ENCODE results near the gene RSPO3. TPM values are rescaled to one million over a fixed set of nuclear protein-coding genes. Genes with fewer than 3 reads are reported as not detected.

RSPO3 gene
- total RNA-seq, 6 donors from 2014 or later, result 0.22 to 6.7 (median 1.4) TPM

- TF ChIP-seq POLR2AphosphoS5 (IDR thresholded peaks at IDR 0.05) (no peak), EP300 (IDR thresholded peaks at IDR 0.05) (no peak), CTCF (IDR thresholded peaks at IDR 0.05) (no peak), POLR2A (IDR thresholded peaks at IDR 0.05) (no peak)
- Histone ChIP-seq H3K36me3 (no peaks in the 10 kb centered on the region), H3K4me1 (no peaks in the 10 kb centered on the region), H3K27ac (no peak overlapping the region), H3K27me3 (no peaks in the 10 kb centered on the region), H3K9me3 (no peaks in the 10 kb centered on the region), H3K4me3 (no peak overlapping the region)
- ATAC-seq (ENCODE audit: low FRiP score in 2 of 2) (no peak), DNase-seq (no peak)
- WGBS, 2 donors, result 87 to 92% methylated on average over 2 of the region's 2 CpGs
These were observed 34.5 kb upstream of the RSPO3 start for GRCh38 chr6:127083963-127084310.

- 79 to 96% methylated on average over 3 of the region's 3 CpGs for whole genome bisulfite sequencing, 2 donors
- H3K4me1 ChIP-seq, result no peaks in the 10 kb centered on the region
- no peak overlapping the region for H3K4me3 ChIP-seq
- no peaks in the 10 kb centered on the region for H3K36me3 ChIP-seq
- no peaks in the 10 kb centered on the region for H3K9me3 ChIP-seq
- H3K27ac ChIP-seq, result no peak overlapping the region
- no peaks in the 10 kb centered on the region for H3K27me3 ChIP-seq
- ATAC-seq (ENCODE audit: low FRiP score in 2 of 2) (peak in 1 of 2 donors; percentile 12), DNase-seq (no peak)
- no peak for TF ChIP-seq POLR2A (IDR thresholded peaks at IDR 0.05)
- no peak for TF ChIP-seq POLR2AphosphoS5 (IDR thresholded peaks at IDR 0.05)
- TF ChIP-seq CTCF (IDR thresholded peaks at IDR 0.05), result no peak
- TF ChIP-seq EP300 (IDR thresholded peaks at IDR 0.05), result no peak
These were observed 33.3 kb upstream of the RSPO3 start for GRCh38 chr6:127085181-127085580.

GRCh38 chr6:127090051-127090450 lies 28.4 kb upstream of the RSPO3 start:
- TF ChIP-seq POLR2A (IDR thresholded peaks at IDR 0.05), result no peak
- TF ChIP-seq CTCF (IDR thresholded peaks at IDR 0.05), result no peak
- Histone ChIP-seq H3K9me3 (no peaks in the 10 kb centered on the region), H3K4me1 (no peaks in the 10 kb centered on the region), H3K4me3 (no peak overlapping the region), H3K27me3 (no peaks in the 10 kb centered on the region), H3K27ac (no peak overlapping the region), H3K36me3 (no peaks in the 10 kb centered on the region)
- WGBS, 2 donors, result 42 to 67% methylated on average over 1 of the region's 1 CpG
- ATAC-seq (ENCODE audit: low FRiP score in 2 of 2) (no peak), DNase-seq (no peak)

GRCh38 chr6:127092466-127092865 lies 26.0 kb upstream of the RSPO3 start:
- H3K4me1 ChIP-seq, result no peaks in the 10 kb centered on the region
- WGBS, 2 donors, result 71% methylated on average over 3 of the region's 3 CpGs
- DNase-seq (no peak), ATAC-seq (ENCODE audit: low FRiP score in 2 of 2) (no peak)
- no peaks in the 10 kb centered on the region for H3K9me3 ChIP-seq
- H3K27ac ChIP-seq, result no peak overlapping the region
- no peaks in the 10 kb centered on the region for H3K27me3 ChIP-seq
- TF ChIP-seq EP300 (IDR thresholded peaks at IDR 0.05) (no peak), POLR2A (IDR thresholded peaks at IDR 0.05) (no peak), POLR2AphosphoS5 (IDR thresholded peaks at IDR 0.05) (no peak), CTCF (IDR thresholded peaks at IDR 0.05) (no peak)
- no peaks in the 10 kb centered on the region for H3K36me3 ChIP-seq
- H3K4me3 ChIP-seq, result no peak overlapping the region

GRCh38 chr6:127094791-127095190 lies 23.7 kb upstream of the RSPO3 start:
- Histone ChIP-seq H3K27me3 (no peaks in the 10 kb centered on the region), H3K9me3 (no peaks in the 10 kb centered on the region), H3K36me3 (no peaks in the 10 kb centered on the region), H3K27ac (no peak overlapping the region), H3K4me1 (no peaks in the 10 kb centered on the region), H3K4me3 (no peak overlapping the region)
- ATAC-seq (ENCODE audit: low FRiP score in 2 of 2), result no peak
- 73 to 89% methylated on average over 1 of the region's 1 CpG for WGBS, 2 donors
- DNase-seq, result no peak
- TF ChIP-seq CTCF (IDR thresholded peaks at IDR 0.05) (no peak), POLR2A (IDR thresholded peaks at IDR 0.05) (no peak), POLR2AphosphoS5 (IDR thresholded peaks at IDR 0.05) (no peak), EP300 (IDR thresholded peaks at IDR 0.05) (no peak)

All from upper lobe of left lung (tissue), 6 donors.